ES-I3 (cell line): ENCODE results near the gene GGACT.

Source experiments
- H3K36me3 ChIP-seq: 2 replicates; pipeline ENCODE4 v1.6.1; 2013; ENCODE audit warnings: mild to moderate bottlenecking, low read length, control low read depth, moderate library complexity; ENCODE audit not compliant: insufficient read depth
- H3K4me1 ChIP-seq: 2 replicates; pipeline ENCODE4 v1.6.1; 2013; ENCODE audit warnings: mild to moderate bottlenecking, control low read depth, low read length; ENCODE audit not compliant: insufficient read depth
- H3K9ac ChIP-seq: 2 replicates; pipeline ENCODE4 v1.6.1; 2013; ENCODE audit warnings: low read depth, mild to moderate bottlenecking, low read length, moderate library complexity
- H3K9me3 ChIP-seq: 2 replicates; pipeline ENCODE4 v1.6.1; 2013; ENCODE audit warnings: mild to moderate bottlenecking, low read length, moderate library complexity; ENCODE audit not compliant: control insufficient read depth, insufficient read depth

The GGACT gene

DNA sequence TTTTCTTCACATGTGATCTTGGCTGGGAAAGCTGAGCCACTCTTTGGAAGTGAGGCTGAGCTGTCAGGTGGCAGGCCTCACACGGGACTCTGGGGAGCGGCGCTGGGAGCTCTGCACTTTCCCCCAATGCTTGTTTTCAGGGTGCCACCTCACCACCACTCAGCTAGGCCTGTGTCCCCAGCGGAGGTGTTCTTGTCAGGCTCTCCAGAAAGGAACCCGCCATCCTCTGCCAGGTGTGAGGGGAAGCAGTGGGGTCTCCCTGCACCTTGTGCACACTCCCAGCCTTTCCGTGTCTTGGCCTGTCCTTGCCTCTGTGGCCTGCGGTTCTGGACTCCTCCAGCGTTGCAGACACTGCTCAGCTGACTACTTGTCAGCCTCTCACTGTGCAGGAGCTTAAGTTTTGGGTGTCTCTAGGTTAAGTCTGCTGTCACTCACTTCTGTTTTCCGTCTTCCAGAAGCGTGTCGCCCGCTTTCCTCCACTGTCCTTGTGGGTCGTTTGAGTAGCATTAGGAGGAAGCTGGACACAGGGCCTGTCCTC is 51.9 kb downstream of the GGACT start:
- Histone ChIP-seq H3K9ac (no peak overlapping the region), H3K36me3 (no peaks in the 10 kb centered on the region), H3K4me1 (no peaks in the 10 kb centered on the region), H3K9me3 (no peaks in the 10 kb centered on the region)

DNA sequence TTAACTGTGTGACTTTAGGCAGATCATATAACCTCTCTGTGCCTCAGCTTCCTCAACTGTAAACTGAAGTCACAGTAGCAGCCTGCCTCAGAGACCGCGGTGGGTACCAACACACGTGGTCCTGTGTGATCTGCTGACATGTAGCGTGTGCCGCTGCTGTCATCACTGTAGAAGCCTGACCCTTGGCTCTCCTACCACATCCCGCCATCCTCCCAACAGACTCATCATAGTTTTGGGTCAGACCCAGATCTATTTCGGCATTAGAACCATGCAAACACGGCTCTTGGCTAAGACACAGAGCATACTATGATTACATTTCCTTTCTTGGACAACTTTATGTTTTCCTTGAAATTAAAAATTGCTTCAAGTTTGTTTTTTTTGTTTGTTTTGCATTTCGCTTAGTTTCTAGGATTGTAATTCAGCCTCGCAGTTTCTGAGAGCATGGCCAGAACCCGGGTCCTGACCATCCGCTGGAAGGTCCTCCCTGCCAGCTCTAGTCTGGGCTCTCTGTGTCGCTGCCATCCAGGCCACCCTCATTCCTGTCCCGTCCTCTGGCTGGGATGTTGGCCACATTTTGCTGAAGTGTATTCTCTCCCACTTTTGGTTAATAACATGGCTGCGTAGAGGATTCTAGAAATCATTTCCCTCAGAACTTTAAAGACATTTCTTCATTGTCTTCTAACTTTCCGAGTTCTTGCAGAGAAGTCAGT is 53.0 kb downstream of the GGACT start:
- H3K9me3 ChIP-seq, result no peaks in the 10 kb centered on the region
- no peak overlapping the region for H3K9ac ChIP-seq
- no peaks in the 10 kb centered on the region for H3K36me3 ChIP-seq
- H3K4me1 ChIP-seq, result 0 out of 2 replicates have a peak, but pooled peaks cover under 1% of the 10 kb centered on the region

DNA sequence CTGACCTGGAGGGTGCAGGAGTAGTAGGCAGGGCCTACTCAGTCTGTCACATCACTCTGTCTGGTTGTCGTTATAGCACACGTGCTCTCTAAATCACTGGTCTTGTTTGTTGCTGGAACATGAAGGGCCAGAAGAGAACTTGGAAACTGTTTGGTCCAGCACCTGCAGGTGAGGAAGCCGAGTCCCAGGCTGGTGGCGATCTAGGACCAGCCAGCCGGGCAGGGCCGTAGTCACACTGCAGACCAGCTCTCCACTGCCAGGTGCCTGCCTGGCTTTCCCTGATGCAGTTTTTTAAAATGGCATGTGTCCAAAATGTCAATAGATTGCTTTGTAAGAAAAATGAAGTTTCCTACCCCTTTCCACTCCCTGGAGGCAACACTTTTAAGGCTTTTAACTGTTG is 53.7 kb downstream of the GGACT start:
- Histone ChIP-seq H3K4me1 (0 out of 2 replicates have a peak, but pooled peaks cover 5% of the 10 kb centered on the region), H3K9me3 (no peaks in the 10 kb centered on the region), H3K9ac (no peak overlapping the region), H3K36me3 (0 out of 2 replicates have a peak, but pooled peaks cover 1% of the 10 kb centered on the region)

DNA sequence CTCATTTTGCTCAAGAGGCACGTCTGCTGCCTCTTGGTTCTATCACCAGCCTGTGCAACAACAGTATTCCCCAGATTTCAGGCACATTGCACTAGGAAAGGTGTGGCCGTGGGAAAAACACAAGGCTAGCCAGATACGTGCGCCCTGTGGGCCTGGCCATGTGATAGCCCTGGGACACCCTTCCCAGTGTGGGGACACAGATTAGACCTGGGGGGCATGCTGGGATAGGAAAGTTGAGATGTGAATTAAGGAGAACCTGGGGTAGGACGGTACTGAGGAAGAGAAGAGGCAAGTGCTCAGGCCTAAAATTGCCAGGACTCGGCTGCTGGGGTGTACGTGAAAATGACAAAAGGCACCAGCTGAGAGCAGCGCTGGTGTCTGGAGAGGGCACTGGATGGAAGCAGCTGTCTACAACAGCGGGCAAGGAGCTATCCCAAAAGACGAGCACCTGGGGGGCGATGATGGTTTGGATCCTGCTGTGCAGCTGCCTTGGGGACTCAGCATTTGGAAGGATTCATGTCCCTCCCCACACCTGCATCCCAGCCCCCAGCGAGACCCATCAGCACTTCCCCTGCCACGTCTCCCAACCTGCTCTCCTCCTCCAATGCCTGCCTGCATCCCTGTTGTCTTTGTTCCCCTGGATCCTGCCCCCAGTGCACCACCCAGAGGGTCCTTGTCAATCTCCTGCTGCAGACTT is 54.3 kb downstream of the GGACT start:
- no peak overlapping the region for H3K9ac ChIP-seq
- H3K36me3 ChIP-seq, result 0 out of 2 replicates have a peak, but pooled peaks cover 2% of the 10 kb centered on the region
- 0 out of 2 replicates have a peak, but pooled peaks cover 5% of the 10 kb centered on the region for H3K4me1 ChIP-seq
- H3K9me3 ChIP-seq, result no peaks in the 10 kb centered on the region

DNA sequence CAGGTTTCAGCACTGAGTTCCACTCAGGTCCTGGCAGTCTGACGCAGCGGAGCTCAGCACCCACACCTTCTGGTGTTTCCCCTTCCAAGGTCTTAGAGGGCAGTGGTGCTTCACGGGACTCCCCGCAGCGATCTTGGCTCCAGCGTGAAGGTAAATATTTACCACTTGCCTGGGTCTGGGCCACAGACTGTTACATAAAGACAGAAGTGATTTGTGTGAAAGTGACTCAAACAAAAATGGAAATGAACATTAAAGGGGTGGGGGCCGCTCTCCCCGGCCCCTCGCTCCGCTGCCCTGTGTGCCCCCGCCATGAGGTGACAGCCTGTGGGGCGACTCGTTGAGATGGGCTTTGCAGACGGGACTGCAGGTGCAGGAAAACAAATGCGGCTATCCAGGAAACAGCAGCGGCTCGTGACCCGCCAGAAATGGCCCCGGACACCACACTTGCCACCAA is 55.0 kb downstream of the GGACT start:
- Histone ChIP-seq H3K9me3 (no peaks in the 10 kb centered on the region), H3K36me3 (0 out of 2 replicates have a peak, but pooled peaks cover 2% of the 10 kb centered on the region), H3K9ac (no peak overlapping the region), H3K4me1 (0 out of 2 replicates have a peak, but pooled peaks cover 5% of the 10 kb centered on the region)

DNA sequence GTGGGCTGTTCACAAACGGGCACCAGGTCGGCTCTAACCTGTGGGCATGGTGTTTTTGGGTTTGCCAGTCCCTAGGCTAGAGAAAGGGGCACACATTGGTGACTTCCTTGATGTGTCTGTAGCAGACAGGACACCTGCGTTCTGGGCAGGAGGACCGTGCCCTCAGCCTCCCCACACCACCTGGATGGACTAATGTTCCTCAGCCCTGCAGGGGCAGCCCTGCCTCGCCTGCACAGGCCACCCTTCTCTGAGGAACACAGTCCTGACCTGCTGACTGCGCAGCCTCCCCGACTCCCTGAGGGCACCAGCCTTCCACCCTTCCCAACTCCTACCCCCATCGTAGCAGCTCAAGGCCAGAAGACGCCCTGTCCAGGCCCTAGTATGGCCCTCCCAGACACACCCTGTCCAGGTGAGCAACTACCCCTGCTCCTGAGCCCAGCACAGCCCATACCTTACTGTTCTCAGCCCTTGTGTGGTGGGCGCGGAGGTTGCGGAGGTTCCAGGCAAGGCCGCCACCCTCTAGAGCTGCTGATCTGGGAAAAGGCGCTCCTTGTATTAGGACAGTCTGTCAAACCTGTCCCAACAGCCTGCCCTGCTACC is 55.7 kb downstream of the GGACT start:
- Histone ChIP-seq H3K9me3 (no peaks in the 10 kb centered on the region), H3K4me1 (0 out of 2 replicates have a peak, but pooled peaks cover 5% of the 10 kb centered on the region), H3K36me3 (0 out of 2 replicates have a peak, but pooled peaks cover 2% of the 10 kb centered on the region), H3K9ac (no peak overlapping the region)

DNA sequence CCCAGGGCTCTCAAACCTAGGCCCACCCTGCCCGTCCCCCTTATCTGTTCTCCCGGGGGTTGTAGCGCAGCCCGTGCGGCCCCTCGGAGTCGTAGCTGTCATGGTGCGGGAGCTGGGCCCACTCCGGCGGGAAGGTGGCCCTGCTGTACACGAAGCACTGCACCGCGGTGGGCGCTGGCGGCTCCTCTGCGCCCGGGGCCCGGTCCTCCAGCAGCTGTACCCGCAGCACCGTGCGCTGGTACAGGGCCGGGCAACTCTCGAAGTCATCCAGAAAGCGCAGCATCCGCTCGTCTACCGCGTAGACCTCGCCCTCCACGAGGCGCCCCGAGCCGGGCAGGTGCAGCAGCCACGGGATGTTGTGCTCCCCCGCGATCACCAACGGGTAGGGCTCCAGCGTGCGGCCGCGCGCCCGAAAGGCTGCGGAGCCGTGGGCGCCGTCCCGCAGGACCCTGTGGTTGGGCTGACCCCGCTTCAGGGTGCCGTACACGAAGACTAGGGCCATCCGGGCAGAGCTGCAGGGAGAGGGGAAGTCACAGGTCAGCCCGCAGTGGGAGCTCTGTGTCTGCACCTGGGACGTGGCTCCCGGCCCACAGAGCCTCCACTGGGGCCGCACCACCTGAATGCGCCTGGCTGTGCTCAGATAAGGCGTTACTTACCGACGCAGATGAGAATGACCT is 56.4 kb downstream of the GGACT start:
- Histone ChIP-seq H3K36me3 (0 out of 2 replicates have a peak, but pooled peaks cover 2% of the 10 kb centered on the region), H3K4me1 (0 out of 2 replicates have a peak, but pooled peaks cover 5% of the 10 kb centered on the region), H3K9me3 (no peaks in the 10 kb centered on the region), H3K9ac (no peak overlapping the region)

DNA sequence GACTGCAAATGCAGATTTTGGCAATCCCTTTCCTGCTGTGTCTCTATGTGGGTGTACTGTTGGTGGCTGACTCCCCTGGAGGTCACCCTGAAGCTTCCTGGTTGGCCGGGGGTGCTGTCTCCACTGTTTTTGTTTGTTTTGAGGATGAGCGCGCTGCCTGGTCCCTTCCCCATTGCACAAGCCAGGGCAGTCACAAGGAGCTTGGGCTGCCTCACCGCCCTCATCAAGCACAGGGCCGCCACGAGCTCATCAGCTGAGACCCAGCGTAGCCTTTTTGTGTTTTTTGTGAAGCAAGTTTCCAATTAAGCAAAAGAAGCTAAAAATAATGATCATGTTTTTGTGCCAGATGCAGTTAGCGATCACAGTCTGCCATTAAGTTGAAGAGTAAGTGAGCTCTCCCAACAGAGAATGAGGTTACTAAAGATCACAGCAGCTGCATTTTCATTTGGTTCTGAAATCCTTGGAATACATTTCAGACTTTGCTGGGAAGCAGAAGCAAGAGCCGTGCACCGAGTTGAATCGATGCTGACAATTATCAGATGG is 57.8 kb downstream of the GGACT start:
- no peak overlapping the region for H3K9ac ChIP-seq
- H3K9me3 ChIP-seq, result no peaks in the 10 kb centered on the region
- H3K4me1 ChIP-seq, result peaks cover 11% of the 10 kb centered on the region; the same call in 1 of the 2 replicates
- H3K36me3 ChIP-seq, result 0 out of 2 replicates have a peak, but pooled peaks cover 2% of the 10 kb centered on the region

DNA sequence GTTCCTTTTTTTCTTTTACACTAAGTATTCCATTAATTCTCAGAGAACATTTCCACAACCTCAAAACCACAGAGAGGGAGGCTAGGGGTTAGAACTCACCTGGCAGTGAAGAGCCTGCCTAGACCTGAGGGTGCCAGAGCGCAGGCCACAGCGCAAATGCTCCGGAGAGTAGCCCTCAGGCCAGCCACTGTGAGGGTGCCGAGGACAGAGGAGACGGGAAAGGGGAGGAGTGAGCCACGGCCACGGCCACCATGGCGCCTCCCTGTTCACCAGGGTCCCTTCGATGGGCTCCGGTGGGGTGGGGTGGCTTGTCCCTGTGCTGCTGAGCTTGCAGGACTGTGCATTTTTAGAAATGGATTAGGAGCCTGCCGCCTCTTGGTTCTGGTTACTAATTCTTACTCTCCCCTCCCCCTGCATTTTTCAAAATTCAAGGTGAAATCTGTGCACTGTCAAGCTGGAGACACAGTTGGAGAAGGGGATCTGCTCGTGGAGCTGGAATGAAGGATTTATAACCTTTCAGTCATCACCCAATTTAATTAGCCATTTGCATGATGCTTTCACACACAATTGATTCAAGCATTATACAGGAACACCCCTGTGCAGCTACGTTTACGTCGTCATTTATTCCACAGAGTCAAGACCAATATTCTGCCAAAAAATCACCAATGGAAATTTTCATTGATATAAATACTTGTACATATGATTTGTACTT is 58.8 kb downstream of the GGACT start:
- Histone ChIP-seq H3K36me3 (0 out of 2 replicates have a peak, but pooled peaks cover 2% of the 10 kb centered on the region), H3K9me3 (no peaks in the 10 kb centered on the region), H3K9ac (no peak overlapping the region), H3K4me1 (peaks cover 20% of the 10 kb centered on the region; the same call in 1 of the 2 replicates)

DNA sequence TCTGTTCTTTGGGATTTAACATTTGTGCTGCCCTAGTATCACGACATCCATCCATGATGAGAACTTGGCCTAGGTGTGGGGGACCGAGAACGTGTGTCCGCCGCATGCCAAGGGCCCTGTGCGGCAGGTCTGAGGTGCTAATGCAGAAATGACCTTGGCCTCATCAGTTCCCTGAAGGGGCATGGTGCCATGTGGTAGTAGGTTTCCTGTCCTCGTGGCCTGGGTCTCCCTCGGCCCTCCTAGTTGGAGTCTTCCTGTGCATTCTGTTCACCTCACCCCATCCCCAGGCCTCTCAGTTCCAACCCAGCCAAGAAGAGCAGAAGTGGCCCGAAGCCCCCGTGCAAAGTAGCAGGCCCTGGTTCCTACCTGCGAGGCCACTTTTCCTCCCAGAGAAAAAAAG is 59.8 kb downstream of the GGACT start:
- H3K4me1 ChIP-seq, result peaks cover 20% of the 10 kb centered on the region; the same call in 1 of the 2 replicates
- H3K36me3 ChIP-seq, result 0 out of 2 replicates have a peak, but pooled peaks cover 2% of the 10 kb centered on the region
- H3K9ac ChIP-seq, result no peak overlapping the region
- H3K9me3 ChIP-seq, result no peaks in the 10 kb centered on the region

DNA sequence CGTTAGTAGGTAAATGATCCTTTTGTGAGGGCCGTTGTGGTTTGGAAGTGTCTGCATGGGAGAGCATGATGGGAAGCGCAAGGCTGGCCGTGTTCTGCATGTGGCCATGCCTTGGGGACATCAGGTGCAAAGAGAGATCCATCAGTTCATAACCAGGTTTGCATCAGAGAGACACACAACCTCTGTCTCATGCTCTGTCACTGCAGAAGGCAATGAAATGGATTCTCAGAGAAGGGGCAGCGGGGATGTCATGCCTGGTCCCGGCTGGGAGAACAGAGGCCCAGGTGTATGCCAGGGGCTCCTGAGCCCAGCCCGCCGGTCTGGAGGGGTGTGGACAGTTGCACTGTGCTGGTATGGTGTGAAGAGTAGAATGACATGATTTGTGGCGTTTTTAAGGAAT is 60.2 kb downstream of the GGACT start:
- H3K4me1 ChIP-seq, result peaks cover 20% of the 10 kb centered on the region; the same call in 1 of the 2 replicates
- H3K36me3 ChIP-seq, result 0 out of 2 replicates have a peak, but pooled peaks cover 2% of the 10 kb centered on the region
- no peaks in the 10 kb centered on the region for H3K9me3 ChIP-seq
- no peak overlapping the region for H3K9ac ChIP-seq

DNA sequence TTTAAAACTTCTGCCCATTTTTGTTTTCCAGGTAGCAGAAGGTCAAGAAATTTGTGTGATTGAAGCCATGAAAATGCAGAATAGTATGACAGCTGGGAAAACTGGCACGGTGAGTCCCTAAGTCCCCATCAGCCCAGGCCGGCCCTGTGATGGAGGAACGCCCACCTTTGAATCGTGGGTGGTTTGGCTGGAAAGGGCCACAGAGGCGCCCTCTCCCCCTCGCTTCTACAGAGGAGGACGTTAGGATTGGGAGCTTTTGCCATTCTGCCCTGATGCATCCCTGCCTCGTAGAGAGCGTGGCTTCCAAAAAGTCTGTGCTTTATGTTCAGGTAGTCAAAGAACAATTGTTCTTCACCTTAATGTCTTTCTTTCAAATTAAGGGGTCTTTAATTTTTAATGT is 60.9 kb downstream of the GGACT start:
- Histone ChIP-seq H3K36me3 (0 out of 2 replicates have a peak, but pooled peaks cover 2% of the 10 kb centered on the region), H3K9me3 (no peaks in the 10 kb centered on the region), H3K9ac (no peak overlapping the region), H3K4me1 (peaks cover 22% of the 10 kb centered on the region)
